ENCODE results near the gene CPEB4. TPM values are rescaled to one million over a fixed set of nuclear protein-coding genes. Genes with fewer than 3 reads are reported as not detected.
A peak's percentile ranks its signal among the peaks of the same experiment; 100 is the strongest.

CPEB4 gene
- total and polyA plus RNA-seq, 5 experiments from 2014 or later = 1.2 to 16.0 (median 4.4) TPM

DNA sequence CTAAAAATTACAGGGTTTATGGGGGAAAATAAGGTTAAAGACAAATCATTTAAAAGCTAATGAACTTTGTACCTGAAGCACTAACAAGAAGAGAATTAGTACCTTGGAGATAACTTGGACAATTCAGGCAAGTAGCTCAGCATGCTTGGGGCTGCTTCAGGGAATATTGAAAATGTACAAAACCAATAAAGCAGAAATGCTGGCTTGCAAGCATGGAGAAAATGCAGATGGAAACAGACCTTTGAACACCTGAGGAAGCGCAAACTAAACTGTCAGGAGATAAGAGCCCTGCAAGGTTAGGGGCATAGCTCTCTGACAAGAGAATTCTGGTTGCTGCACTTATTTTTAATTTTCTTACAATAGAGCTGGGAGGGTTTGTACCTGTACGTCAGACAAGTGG, 58.2 kb downstream of the CPEB4 start:
- ATAC-seq (no peak), DNase-seq (no peak)
- peaks cover 2 to 6% (median 2%) of the 10 kb centered on the region in 4 donors for H3K4me1 Mint-ChIP-seq
- H3K27ac Mint-ChIP-seq = no peak overlapping the region
- H3K27me3 Mint-ChIP-seq = no peaks in the 10 kb centered on the region
- no peak overlapping the region for H3K4me3 Mint-ChIP-seq
- POLR2A ChIA-PET = interaction anchor here (1.5 kb wide), 1 partner anchor 19 kb away, joined by 4 read pairs; no protein-coding TSS in a partner anchor
- H3K9me3 Mint-ChIP-seq = no peaks in the 10 kb centered on the region
- peaks cover 0 to 65% (median 16%) of the 10 kb centered on the region in 3 donors for H3K36me3 Mint-ChIP-seq

- Mint-ChIP-seq H3K9me3 (no peaks in the 10 kb centered on the region), H3K4me1 (no peaks in the 10 kb centered on the region), H3K36me3 (peaks cover 5 to 87% (median 34%) of the 10 kb centered on the region in 3 donors), H3K27me3 (no peaks in the 10 kb centered on the region), H3K27ac (no peak overlapping the region), H3K4me3 (no peak overlapping the region)
- POLR2A ChIA-PET = no interaction called here
- ATAC-seq = no peak
- DNase-seq = no peak
Observed at GRCh38 chr5:173950829-173951228, 62.7 kb downstream of the CPEB4 start.

GRCh38 chr5:173953528-173954090, 65.5 kb downstream of the CPEB4 start:
- Mint-ChIP-seq H3K27me3 (no peaks in the 10 kb centered on the region), H3K36me3 (peaks cover 5 to 72% (median 28%) of the 10 kb centered on the region in 3 donors), H3K4me3 (no peak overlapping the region), H3K27ac (peak overlapping the region in 2 of 10 donors; percentile 36 to 62), H3K9me3 (no peaks in the 10 kb centered on the region), H3K4me1 (no peaks in the 10 kb centered on the region)
- no peak for ATAC-seq
- POLR2A ChIA-PET = no interaction called here
- DNase-seq = no peak

DNA sequence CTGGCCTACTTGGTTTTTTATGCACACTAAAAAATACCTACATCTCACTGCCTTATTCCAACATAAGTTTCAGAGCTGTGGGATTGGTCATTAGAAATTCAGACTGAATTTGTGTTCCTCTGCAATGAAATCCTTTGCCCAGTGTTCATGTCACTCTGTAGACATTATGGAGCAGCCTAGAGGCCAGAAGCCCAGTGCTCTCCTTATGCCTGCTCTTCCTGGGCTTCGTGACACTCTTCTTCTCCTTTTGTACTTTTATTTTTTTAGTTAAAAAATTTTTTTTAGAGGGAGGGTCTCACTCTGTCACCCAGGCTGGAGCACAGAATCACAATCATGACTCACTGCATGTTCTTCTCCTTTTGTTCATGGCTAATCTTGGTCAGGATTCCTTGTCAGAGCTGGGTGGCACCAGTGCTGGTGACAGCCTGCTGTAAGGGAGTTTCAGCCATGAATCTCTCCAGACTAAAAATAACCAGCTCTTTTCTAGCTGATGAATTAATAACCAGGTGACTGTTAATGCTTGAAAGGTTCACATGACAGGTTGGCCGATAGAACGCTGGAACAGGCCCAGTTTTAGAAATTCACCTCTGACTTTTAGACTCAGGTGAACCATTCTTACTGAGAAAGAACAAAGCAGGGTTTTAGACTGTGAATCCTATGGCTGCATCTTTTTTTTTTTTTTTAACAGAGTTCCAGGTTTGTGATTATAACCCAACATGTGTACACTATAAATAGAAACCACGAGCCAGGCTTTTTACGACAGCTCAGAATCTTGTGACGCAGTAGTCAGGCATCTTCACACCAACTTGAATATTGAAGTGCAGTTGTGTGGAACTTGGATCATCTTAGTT, 66.7 kb downstream of the CPEB4 start:
- POLR2A ChIA-PET = no interaction called here
- no peak for ATAC-seq
- DNase-seq = no peak
- peak overlapping the region in 1 of 10 donors; percentile 9 for H3K27ac Mint-ChIP-seq
- H3K36me3 Mint-ChIP-seq = peaks cover 5 to 62% (median 28%) of the 10 kb centered on the region in 3 donors
- no peaks in the 10 kb centered on the region for H3K4me1 Mint-ChIP-seq
- H3K27me3 Mint-ChIP-seq = no peaks in the 10 kb centered on the region
- H3K4me3 Mint-ChIP-seq = no peak overlapping the region
- H3K9me3 Mint-ChIP-seq = no peaks in the 10 kb centered on the region

DNA sequence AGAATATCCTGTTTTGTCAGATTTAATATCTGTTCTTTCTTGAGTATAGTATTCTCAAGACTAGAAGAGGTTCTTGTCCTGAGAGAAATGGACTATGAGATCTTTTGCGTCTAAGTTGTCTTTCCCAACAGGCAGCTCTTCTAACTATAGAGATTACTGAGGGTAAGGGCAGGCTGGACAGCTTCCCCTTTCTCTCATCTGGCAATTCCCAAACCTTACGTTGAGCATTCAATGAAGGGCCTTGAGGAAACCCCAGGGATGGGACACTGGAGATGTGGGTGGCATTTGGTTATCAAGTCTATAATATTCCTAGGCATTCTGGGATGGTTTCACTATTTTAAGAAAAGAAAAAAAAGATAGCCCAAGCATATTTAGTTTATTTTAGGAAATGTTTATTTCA, 72.8 kb downstream of the CPEB4 start:
- peaks cover 11 to 35% (median 26%) of the 10 kb centered on the region in 4 donors for H3K4me1 Mint-ChIP-seq
- peaks cover 0 to 9% (median 0%) of the 10 kb centered on the region in 3 donors for H3K36me3 Mint-ChIP-seq
- POLR2A ChIA-PET = no interaction called here
- no peak for DNase-seq
- ATAC-seq = no peak
- H3K27ac Mint-ChIP-seq = peak overlapping the region in 7 of 10 donors; percentile 2 to 68 (median 61)
- H3K9me3 Mint-ChIP-seq = no peaks in the 10 kb centered on the region
- H3K27me3 Mint-ChIP-seq = no peaks in the 10 kb centered on the region
- no peak overlapping the region for H3K4me3 Mint-ChIP-seq

GRCh38 chr5:173961418-173961817, 73.3 kb downstream of the CPEB4 start:
- POLR2A ChIA-PET = no interaction called here
- Mint-ChIP-seq H3K36me3 (peaks cover 0 to 5% (median 0%) of the 10 kb centered on the region in 3 donors), H3K27ac (peak overlapping the region in 4 of 10 donors; percentile 47 to 66 (median 58)), H3K4me1 (peaks cover 11 to 35% (median 26%) of the 10 kb centered on the region in 4 donors), H3K9me3 (no peaks in the 10 kb centered on the region), H3K4me3 (no peak overlapping the region), H3K27me3 (no peaks in the 10 kb centered on the region)
- DNase-seq (no peak), ATAC-seq (no peak)

- no peak overlapping the region for H3K4me3 Mint-ChIP-seq
- H3K4me1 Mint-ChIP-seq = peaks cover 11 to 35% (median 28%) of the 10 kb centered on the region in 4 donors
- ATAC-seq = no peak
- H3K36me3 Mint-ChIP-seq = peaks cover 0 to 2% (median 0%) of the 10 kb centered on the region in 3 donors
- POLR2A ChIA-PET = no interaction called here
- H3K27me3 Mint-ChIP-seq = no peaks in the 10 kb centered on the region
- peak overlapping the region; percentile 19 to 84 (median 61) for H3K27ac Mint-ChIP-seq
- no peaks in the 10 kb centered on the region for H3K9me3 Mint-ChIP-seq
- DNase-seq = no peak
Observed at GRCh38 chr5:173962436-173962972, 74.4 kb downstream of the CPEB4 start.

- H3K27ac Mint-ChIP-seq = peak overlapping the region; percentile 42 to 84 (median 68)
- POLR2A ChIA-PET = interaction anchor here (0.6 to 1.3 kb wide), 3 partner anchors 10 to 348 kb away, joined by 3 to 4 read pairs (median 3); no protein-coding TSS in a partner anchor
- no peaks in the 10 kb centered on the region for H3K36me3 Mint-ChIP-seq
- no peaks in the 10 kb centered on the region for H3K9me3 Mint-ChIP-seq
- ATAC-seq (no peak), DNase-seq (no peak)
- no peaks in the 10 kb centered on the region for H3K27me3 Mint-ChIP-seq
- peaks cover 11 to 35% (median 29%) of the 10 kb centered on the region in 4 donors for H3K4me1 Mint-ChIP-seq
- H3K4me3 Mint-ChIP-seq = peak overlapping the region in 4 of 10 donors; percentile 51 to 74 (median 64)
Observed at GRCh38 chr5:173963182-173963838, 75.2 kb downstream of the CPEB4 start.

- Mint-ChIP-seq H3K27me3 (no peaks in the 10 kb centered on the region), H3K36me3 (no peaks in the 10 kb centered on the region), H3K27ac (peak overlapping the region in 9 of 10 donors; percentile 43 to 84 (median 65)), H3K4me3 (peak overlapping the region; percentile 16 to 74 (median 47)), H3K4me1 (peaks cover 11 to 36% (median 29%) of the 10 kb centered on the region in 4 donors), H3K9me3 (no peaks in the 10 kb centered on the region)
- ATAC-seq (peak; percentile 91 to 97), DNase-seq (peak in 9 of 10 donors; percentile 12 to 80 (median 53))
- POLR2A ChIA-PET = interaction anchor here (0.6 to 1.3 kb wide), 3 partner anchors 9 to 348 kb away, joined by 3 to 4 read pairs (median 3); no protein-coding TSS in a partner anchor
Observed at GRCh38 chr5:173963867-173964441, 75.8 kb downstream of the CPEB4 start.

DNA sequence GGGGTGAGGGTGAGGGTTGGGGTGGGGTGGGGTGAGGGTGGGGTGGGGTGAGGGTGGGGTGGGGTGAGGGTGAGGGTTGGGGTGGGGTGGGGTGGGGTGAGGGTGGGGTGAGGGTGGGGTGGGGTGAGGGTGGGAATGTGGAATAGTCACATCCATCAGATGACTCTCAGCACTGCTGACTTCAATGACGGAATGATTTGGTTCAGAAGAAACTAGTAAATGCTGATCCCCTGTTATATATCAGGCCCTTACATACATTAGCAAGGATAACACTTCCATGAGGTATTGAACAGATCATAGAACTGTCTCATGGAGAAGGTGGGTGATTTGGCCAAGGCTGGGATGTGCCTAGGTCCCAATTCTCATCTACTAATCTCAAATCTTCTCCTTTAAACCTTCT, 76.4 kb downstream of the CPEB4 start:
- POLR2A ChIA-PET = interaction anchor here (1.3 kb wide), 2 partner anchors 46 to 349 kb away, joined by 3 to 4 read pairs; no protein-coding TSS in a partner anchor
- Mint-ChIP-seq H3K27ac (peak overlapping the region in 6 of 10 donors; percentile 16 to 85 (median 36)), H3K9me3 (no peaks in the 10 kb centered on the region), H3K4me1 (peaks cover 11 to 36% (median 29%) of the 10 kb centered on the region in 4 donors), H3K36me3 (no peaks in the 10 kb centered on the region), H3K27me3 (peaks cover 0 to 3% (median 0%) of the 10 kb centered on the region in 5 donors), H3K4me3 (peak overlapping the region in 6 of 10 donors; percentile 2 to 56 (median 46))
- DNase-seq (no peak), ATAC-seq (peak in 1 of 2 donors; percentile 33)

- H3K27ac Mint-ChIP-seq = peak overlapping the region in 1 of 10 donors; percentile 7
- H3K27me3 Mint-ChIP-seq = peaks cover 0 to 13% (median 8%) of the 10 kb centered on the region in 5 donors
- H3K4me3 Mint-ChIP-seq = no peak overlapping the region
- H3K36me3 Mint-ChIP-seq = no peaks in the 10 kb centered on the region
- peaks cover 11 to 36% (median 29%) of the 10 kb centered on the region in 4 donors for H3K4me1 Mint-ChIP-seq
- no peaks in the 10 kb centered on the region for H3K9me3 Mint-ChIP-seq
- POLR2A ChIA-PET = interaction anchor here (1.7 kb wide), 1 partner anchor 351 kb away, joined by 5 read pairs; no protein-coding TSS in a partner anchor
- no peak for ATAC-seq
- DNase-seq = no peak
Observed at GRCh38 chr5:173967241-173967640, 79.1 kb downstream of the CPEB4 start.

Measured in naive thymus-derived CD8-positive, alpha-beta T cell (primary cell).